SU-DHL-6 (cell line): ENCODE measurements around the gene AMER2.

Source experiments
- H2AFZ ChIP-seq: fragments of 200-600 bp; sonication (generic); 2 replicates; pipeline ENCODE4 v1.6.1; 2014; ENCODE audit warnings: low read depth, mild to moderate bottlenecking, moderate library complexity, mixed read lengths, antibody characterized with exemption, low read length; ENCODE audit not compliant: severe bottlenecking
- H3F3A ChIP-seq: fragments of 200-600 bp; shearing (Covaris generic); 2 replicates; pipeline ENCODE4 v1.6.0; 2016; ENCODE audit warnings: antibody characterized with exemption, mild to moderate bottlenecking; ENCODE audit not compliant: insufficient read depth
- H3K27ac ChIP-seq: fragments of 200-600 bp; sonication (generic); 2 replicates; pipeline ENCODE4 v1.5.1; 2016; ENCODE audit warnings: low read depth, mild to moderate bottlenecking, low read length, moderate library complexity, mixed read lengths
- H3K27me3 ChIP-seq: fragments of 200-600 bp; sonication (generic), shearing (Covaris generic); 2 replicates; pipeline ENCODE4 v1.6.0; 2014; ENCODE audit warnings: mild to moderate bottlenecking, low read length
- H3K36me3 ChIP-seq: fragments of 200-600 bp; sonication (generic); 2 replicates; pipeline ENCODE4 v1.6.1; 2014; ENCODE audit warnings: mild to moderate bottlenecking, low read length, mixed read lengths
- H3K4me2 ChIP-seq: fragments of 300-600, 200-600 bp; shearing (Covaris generic), sonication (generic); 2 replicates; pipeline ENCODE4 v1.6.0; 2014; ENCODE audit warnings: low read length, low read depth, mild to moderate bottlenecking; ENCODE audit not compliant: poor library complexity, severe bottlenecking
- H3K4me3 ChIP-seq: fragments of 200-600 bp; sonication (generic); 2 replicates; pipeline ENCODE4 v1.5.1; 2014; ENCODE audit warnings: antibody characterized with exemption, low read length, mild to moderate bottlenecking, mixed read lengths; ENCODE audit not compliant: insufficient read depth, poor library complexity, severe bottlenecking
- H3K79me2 ChIP-seq: fragments of 200-600 bp; sonication (generic); 2 replicates; pipeline ENCODE4 v1.6.1; 2014; ENCODE audit warnings: mild to moderate bottlenecking, low read length, moderate library complexity; ENCODE audit not compliant: insufficient read depth
- H3K9ac ChIP-seq: fragments of 200-600 bp; sonication (generic); 2 replicates; pipeline ENCODE4 v1.7.0; 2014; ENCODE audit warnings: mild to moderate bottlenecking, low read length
- H3K9me2 ChIP-seq: fragments of 200-600 bp; sonication (generic); replicated peaks from 2 replicates; pipeline ENCODE4 v1.6.1; 2014; ENCODE audit warnings: low read length; ENCODE audit not compliant: insufficient read depth
- H3K9me3 ChIP-seq: fragments of 200-600 bp; sonication (generic); 2 replicates; pipeline ENCODE4 v1.6.1; 2014; ENCODE audit warnings: low read length, mixed read lengths; ENCODE audit not compliant: insufficient read depth
- H4K20me1 ChIP-seq: fragments of 200-600 bp; sonication (generic); 2 replicates; pipeline ENCODE4 v1.6.1; 2014; ENCODE audit warnings: low read depth, mild to moderate bottlenecking, antibody characterized with exemption, low read length, moderate library complexity, mixed read lengths
- EZH2phosphoT487 ChIP-seq: fragments of 200-600 bp; sonication (generic), shearing (Covaris generic); conservative IDR thresholded peaks from 2 replicates; pipeline ENCODE4 v1.6.1; 2018; ENCODE audit warnings: mild to moderate bottlenecking, antibody characterized with exemption, low read length, moderate library complexity, mixed read lengths
- TF ChIP-seq, protein P1 (sequence below): fragments of 200-600 bp; sonication (generic); IDR thresholded peaks from one replicate; pipeline ENCODE4 v1.5.1; 2017; ENCODE audit warnings: antibody characterized with exemption, mild to moderate bottlenecking, low read length, moderate library complexity; ENCODE audit not compliant: insufficient read depth, poor library complexity, severe bottlenecking

Gene AMER2

DNA sequence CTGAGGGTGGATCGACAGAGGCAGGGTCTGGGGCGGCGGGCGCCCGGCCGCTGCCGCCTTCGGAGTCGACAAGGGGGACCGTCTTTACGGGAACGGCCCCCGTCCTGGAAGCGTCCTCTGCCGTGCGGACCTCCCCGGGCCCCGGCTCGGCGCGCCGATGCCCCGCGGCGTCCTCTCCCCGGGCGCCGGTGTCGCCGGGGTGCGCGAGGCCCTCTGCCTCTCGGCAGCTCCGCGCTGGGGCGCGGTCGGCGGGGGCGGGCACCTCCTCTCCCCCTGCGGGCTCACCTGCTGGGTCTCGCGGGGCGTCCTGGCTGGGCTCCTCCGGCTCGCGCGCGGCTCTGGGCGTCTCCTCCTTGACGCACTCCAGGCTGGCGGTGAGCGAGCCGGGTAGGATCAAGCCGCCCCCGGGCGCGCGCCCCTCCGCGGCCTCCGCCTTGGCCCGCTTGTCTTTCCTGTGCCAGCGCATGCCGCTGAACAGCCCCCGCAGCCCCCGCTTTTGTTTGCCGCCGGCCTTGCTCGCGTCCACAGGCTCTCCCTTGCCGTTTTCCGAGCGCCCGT lies 1.5 kb downstream of the AMER2 start:
- Histone ChIP-seq H3K9me2 (no peaks in the 10 kb centered on the region), H3F3A (no peaks in the 10 kb centered on the region), H3K4me2 (no peak overlapping the region), H2AFZ (no peak overlapping the region), H3K9ac (no peak overlapping the region), H3K36me3 (no peaks in the 10 kb centered on the region), H3K27me3 (no peaks in the 10 kb centered on the region), H3K4me3 (no peak overlapping the region), H3K27ac (no peak overlapping the region), H3K79me2 (no peaks in the 10 kb centered on the region), H3K9me3 (no peaks in the 10 kb centered on the region), H4K20me1 (no peaks in the 10 kb centered on the region)
- no peak for TF ChIP-seq EZH2phosphoT487
- TF ChIP-seq, protein P1, sequence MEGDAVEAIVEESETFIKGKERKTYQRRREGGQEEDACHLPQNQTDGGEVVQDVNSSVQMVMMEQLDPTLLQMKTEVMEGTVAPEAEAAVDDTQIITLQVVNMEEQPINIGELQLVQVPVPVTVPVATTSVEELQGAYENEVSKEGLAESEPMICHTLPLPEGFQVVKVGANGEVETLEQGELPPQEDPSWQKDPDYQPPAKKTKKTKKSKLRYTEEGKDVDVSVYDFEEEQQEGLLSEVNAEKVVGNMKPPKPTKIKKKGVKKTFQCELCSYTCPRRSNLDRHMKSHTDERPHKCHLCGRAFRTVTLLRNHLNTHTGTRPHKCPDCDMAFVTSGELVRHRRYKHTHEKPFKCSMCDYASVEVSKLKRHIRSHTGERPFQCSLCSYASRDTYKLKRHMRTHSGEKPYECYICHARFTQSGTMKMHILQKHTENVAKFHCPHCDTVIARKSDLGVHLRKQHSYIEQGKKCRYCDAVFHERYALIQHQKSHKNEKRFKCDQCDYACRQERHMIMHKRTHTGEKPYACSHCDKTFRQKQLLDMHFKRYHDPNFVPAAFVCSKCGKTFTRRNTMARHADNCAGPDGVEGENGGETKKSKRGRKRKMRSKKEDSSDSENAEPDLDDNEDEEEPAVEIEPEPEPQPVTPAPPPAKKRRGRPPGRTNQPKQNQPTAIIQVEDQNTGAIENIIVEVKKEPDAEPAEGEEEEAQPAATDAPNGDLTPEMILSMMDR: no peak

DNA sequence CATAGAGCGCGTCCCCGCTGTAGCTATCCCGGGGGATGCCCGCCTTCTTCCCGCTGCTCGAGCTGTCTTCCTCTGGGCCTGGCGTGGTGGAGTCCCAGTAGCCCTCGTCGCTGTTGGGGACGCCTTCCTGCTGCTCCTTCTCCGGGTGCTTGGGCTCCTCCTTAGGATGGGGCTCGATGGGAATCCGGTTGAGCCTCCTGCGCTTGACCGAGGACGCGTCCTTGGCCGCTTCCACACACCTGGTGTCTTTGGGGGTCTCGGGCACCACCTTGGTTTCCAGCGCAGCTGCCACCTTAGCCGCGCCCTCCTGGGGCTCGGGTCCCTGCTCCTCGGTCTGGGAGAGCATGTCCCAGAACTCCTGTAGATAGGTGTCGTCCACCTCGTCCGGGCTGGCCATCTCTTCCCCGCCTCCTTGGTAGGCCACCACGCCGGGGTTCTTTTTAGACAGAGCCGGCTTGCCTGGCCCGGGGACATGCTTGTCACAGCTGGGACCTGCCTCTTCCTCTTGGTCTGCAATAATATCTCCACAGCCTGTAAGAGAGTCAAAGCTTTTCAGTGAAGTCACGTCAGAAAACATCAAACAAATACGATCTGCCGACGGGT lies 2.0 kb downstream of the AMER2 start:
- H3K27me3 ChIP-seq: no peaks in the 10 kb centered on the region
- no peaks in the 10 kb centered on the region for H3K9me2 ChIP-seq
- H3K27ac ChIP-seq: no peak overlapping the region
- no peak overlapping the region for H3K9ac ChIP-seq
- no peaks in the 10 kb centered on the region for H3K36me3 ChIP-seq
- H3F3A ChIP-seq: no peaks in the 10 kb centered on the region
- H3K4me3 ChIP-seq: no peak overlapping the region
- H3K4me2 ChIP-seq: no peak overlapping the region
- TF ChIP-seq, protein P1: no peak
- no peak for TF ChIP-seq EZH2phosphoT487
- no peaks in the 10 kb centered on the region for H3K9me3 ChIP-seq
- no peaks in the 10 kb centered on the region for H3K79me2 ChIP-seq
- H4K20me1 ChIP-seq: no peaks in the 10 kb centered on the region
- H2AFZ ChIP-seq: no peak overlapping the region

GRCh38 chr13:25169356-25169755 lies 2.7 kb downstream of the AMER2 start:
- H3K4me2 ChIP-seq: no peak overlapping the region
- H3K27ac ChIP-seq: no peak overlapping the region
- H3K4me3 ChIP-seq: no peak overlapping the region
- no peaks in the 10 kb centered on the region for H3F3A ChIP-seq
- no peaks in the 10 kb centered on the region for H3K79me2 ChIP-seq
- no peaks in the 10 kb centered on the region for H3K9me2 ChIP-seq
- TF ChIP-seq EZH2phosphoT487: no peak
- TF ChIP-seq, protein P1: no peak
- no peak overlapping the region for H2AFZ ChIP-seq
- no peak overlapping the region for H3K9ac ChIP-seq
- H3K9me3 ChIP-seq: no peaks in the 10 kb centered on the region
- no peaks in the 10 kb centered on the region for H3K27me3 ChIP-seq
- H4K20me1 ChIP-seq: no peaks in the 10 kb centered on the region
- no peaks in the 10 kb centered on the region for H3K36me3 ChIP-seq
